HG02943 (cell line): ENCODE measurements around the gene SPCS1.
"Not testable (repeated sequence)": the region's sequence is repeated elsewhere in the genome, so short reads cannot be mapped to it uniquely, and the experiment has no call there.

ENCODE experiments used
- ATAC-seq: cut with Tn5 transposase; IDR thresholded peaks from one replicate; pipeline ENCODE4 v1.9.1; 2021; ENCODE audit warnings: mild to moderate bottlenecking, low read depth, moderate library complexity; ENCODE audit not compliant: unreplicated experiment

SPCS1 gene

DNA sequence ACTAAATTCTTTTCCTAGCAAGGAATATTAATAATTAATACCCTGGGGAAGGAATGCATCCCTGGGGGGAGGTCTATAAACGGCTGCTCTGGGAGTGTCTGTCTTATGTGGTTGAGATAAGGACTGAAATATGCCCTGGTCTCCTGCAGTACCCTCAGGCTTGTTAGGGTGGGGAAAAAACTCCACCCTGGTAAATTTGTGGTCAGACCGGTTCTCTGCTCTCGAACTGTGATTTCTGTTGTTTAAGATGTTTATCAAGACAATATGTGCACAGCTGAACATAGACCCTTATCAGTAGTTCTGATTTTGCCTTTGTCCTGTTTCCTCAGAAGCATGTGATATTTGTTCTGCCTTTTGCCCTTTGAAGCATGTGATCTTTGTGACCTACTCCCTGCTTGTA, 22.8 kb downstream of the SPCS1 start:
- ATAC-seq, result not testable (repeated sequence)

DNA sequence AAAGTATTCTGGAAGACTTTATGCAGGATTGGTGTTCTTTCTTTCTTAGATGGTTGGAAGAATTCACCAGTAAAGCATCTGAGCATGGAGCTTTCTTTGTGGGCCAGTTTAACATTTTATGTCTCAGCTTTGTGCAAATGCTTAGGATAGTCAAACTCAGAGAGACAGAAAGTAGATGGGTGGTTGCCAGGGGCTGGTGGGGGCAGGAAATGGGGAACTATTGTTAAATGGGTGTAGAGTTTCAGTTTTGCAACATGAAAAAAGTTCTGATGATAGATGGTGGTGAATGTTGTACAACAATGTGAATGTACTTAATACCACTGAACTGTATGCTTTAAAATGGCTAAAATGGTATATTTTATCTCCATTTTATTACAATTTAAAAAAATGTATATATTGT, 24.8 kb downstream of the SPCS1 start:
- ATAC-seq, result no peak

DNA sequence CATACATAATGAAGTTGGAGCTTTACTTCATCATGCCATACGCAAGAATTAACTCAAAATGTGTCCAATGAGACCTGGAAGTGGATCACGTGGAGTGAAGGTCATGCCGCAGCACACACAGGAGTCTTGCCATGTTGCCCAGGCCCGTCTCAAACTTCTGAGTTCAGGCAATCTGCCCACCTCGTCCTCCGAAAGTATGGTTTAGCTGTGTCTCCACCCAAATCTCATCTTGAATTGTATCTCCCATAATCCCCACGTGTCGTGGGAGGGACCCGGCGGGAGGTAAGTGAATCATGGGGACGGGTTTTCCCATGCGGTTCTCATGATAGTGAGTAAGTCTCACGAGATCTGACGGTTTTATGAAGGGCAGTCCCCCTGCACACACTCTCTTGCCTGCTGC, 25.7 kb downstream of the SPCS1 start:
- no peak for ATAC-seq

DNA sequence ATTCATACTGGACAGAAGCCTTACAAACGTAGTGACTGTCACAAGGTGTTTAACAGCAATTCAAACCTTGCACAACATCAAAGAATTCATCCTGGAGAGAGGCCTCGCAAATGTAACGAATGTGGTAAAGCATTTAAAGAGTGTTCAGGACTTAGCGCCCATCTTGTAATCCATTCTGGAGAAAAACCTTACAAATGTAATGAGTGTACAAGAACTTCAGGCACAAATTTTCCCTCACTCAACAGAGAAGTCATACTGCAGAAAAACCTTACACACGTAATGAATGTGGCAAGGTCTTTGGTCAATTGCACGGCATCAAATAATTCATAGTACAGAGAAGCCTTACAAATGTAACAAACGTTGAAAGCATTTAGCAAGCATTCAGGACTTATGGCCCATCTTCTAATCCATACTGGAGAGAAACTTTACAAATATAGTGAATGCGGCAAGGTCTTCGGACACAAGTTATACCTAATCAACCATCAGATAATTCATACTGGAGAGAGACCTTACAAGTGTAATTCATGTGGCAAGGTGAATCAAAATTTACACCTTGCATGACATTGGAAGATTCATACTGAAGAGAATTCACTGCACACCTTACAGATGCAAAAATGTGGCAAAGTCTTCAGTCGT, 27.5 kb downstream of the SPCS1 start:
- no peak for ATAC-seq

DNA sequence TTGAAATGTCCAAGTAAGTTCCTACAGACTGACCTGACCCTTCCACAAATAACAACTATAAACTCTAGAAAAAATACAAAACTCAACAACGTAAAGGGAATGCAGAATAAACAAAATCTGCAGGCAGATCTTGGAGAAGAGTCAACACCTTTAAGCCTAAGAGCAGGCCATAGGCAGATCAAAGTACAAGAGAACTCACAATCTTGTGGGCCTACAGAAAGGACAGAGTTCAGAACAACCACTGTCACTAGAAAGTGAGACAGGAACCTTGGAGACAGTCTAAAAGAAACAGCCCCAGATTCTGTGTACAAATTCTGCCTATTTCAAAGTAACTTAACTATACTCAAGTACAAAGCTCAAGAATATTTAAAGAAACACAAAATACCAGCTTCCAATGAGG, 33.8 kb downstream of the SPCS1 start:
- ATAC-seq, result no peak

DNA sequence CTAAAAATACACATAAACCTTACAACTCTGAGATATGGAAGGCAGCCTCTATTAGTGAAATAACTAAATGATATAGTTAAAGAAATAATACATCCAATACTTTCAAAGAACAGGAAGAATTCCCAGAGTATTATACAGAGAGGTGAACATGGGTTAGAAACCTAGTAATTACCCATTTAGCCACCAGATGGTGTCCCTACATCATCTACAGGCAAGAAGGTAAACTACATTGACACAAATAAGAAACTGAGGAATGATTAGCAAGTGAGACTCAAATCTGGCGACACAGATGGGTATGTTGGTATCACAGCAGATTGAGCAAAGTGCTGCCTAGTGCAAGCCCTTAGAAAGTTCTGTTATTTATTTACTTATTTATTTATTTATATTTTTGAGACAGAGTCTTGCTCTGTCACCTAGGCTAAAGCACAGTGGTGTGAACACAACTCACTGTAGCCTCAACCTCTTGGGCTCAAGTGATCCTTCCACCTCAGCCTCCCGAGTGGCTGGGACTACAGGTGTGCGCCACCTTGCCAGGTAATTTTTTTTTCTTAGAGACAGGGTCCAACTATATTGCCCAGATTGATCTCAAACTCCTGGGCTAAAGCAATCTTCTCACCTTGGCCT, 36.6 kb downstream of the SPCS1 start:
- ATAC-seq, result no peak

DNA sequence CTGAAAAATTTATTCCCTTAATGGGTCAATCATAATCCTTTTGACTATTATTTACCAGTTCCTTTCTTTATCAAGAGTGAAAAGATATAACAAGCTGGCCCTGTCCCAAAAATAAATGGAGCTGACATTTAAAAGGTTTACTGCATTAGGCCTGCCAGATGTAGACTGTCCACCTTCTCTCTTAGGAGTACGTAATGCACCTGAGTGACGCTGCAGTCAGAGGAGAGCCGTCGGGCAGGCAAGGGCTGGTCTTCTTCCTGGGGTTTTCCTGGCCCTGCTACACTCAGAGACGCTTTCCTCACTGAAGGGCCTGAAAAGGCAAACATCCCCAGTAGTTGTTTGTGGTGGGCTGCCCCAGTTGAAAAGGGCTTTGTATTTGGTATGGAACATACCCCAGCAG, 37.2 kb downstream of the SPCS1 start:
- ATAC-seq, result no peak

DNA sequence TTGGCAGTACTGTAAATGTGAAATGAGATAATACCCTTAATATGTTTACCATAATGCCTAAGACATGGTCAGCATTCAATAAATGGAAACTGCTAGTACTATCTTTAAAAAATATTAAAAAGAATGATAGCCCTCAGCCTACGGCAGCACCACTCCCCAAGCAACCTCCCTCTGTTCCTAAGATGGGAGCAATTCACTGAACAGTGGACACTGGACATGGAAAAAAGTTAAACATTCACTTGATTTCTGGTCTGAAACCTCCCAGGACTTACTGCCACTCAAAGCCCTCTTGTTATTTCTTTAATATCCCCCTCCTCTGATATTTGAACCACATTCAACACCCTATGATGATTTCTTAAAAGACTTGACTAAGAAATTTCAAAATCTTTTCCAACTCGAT, 37.8 kb downstream of the SPCS1 start:
- ATAC-seq, result no peak

DNA sequence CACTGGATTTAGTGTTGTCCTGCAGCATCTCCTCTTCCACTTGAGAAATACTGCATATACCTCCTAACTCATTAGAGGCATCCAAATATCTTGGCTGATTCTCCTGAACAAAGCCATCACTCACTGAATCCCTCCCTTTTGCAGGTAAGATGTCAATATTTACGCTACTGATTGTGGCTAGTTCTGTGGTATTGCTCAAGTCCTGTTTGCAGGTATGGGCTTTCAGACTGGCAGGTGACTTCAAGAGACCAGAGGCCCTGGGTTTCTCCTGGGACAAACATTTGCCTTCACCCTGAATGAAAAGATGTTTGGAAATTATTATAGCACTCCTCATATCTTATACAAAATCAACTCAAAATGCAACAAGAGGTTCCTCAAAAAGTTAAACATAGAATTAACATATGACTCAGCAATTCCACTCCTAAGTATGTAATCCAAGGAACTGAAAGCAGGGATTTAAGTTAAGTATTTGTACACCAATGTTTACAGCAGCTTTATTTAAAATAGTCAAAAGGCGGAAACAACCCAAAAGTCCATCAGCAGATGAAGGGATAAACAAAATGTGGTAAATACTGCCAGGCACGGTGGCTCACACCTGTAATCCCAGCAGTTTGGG, 46.2 kb downstream of the SPCS1 start:
- ATAC-seq, result no peak

DNA sequence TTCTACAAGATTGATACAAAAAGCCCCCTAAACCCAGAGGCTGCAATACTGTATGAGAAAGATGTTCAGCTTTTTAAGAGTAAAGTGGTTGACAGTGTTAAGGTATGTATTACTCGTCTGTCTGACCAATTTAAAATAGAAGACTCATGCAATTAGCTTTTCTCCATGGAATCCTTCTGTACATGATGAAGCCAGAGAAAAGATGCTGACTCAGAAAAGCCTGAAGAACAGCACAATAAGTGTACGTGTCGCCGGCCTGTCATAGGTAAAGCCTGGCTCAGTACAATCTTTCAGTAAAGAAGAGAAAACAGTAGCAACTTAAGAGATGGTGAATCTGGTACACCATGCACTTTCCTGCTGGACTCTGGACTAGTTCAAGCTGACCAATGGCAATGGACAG, 48.5 kb downstream of the SPCS1 start:
- no peak for ATAC-seq

DNA sequence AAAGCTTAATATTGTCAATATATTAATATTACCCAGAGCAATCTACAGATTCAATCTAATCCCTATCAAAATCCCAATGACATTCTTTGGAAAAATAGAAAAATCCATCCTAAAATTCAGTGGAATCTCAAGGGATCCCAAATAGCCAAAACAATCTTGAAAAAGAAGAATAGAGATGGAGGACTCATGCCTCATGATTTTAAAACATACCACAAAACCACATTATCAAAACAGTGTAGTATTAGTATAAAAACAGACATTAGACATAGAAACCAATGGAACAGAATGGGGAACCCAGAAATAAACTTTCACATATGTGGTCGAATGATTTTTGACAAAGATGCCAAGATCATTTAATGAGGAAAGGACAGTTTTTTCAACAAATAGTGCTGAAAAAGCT, 50.2 kb downstream of the SPCS1 start:
- ATAC-seq, result no peak
